Mucosa of descending colon (tissue), 3 donors: ENCODE measurements around the gene ETFB. TPM values are rescaled to one million over a fixed set of nuclear protein-coding genes. Genes with fewer than 3 reads are reported as not detected.
"Not testable (repeated sequence)": the region's sequence is repeated elsewhere in the genome, so short reads cannot be mapped to it uniquely, and the experiment has no call there.

Experiments used
- ATAC-seq: fragments of 200-7000 bp; cut with Tn5 transposase; one replicate; pipeline ENCODE4 v1.9.1; 2020; ENCODE audit warnings: mild to moderate bottlenecking, moderate library complexity
- DNase-seq, 3 donors: peaks; one replicate each; pipeline ENCODE4 v3.0.0-alpha.2; 2020
- H3K36me3 ChIP-seq: fragments of 200-600 bp; one replicate; pipeline ENCODE4 v1.8.0; 2021; ENCODE audit warnings: low read depth, mild to moderate bottlenecking
- H3K4me1 ChIP-seq: fragments of 200-600 bp; one replicate; pipeline ENCODE4 v1.8.0; 2021; ENCODE audit warnings: low read depth, mild to moderate bottlenecking
- H3K4me3 ChIP-seq: fragments of 200-600 bp; one replicate; pipeline ENCODE4 v1.8.0; 2021; ENCODE audit warnings: mild to moderate bottlenecking
- H3K9me3 ChIP-seq: fragments of 200-600 bp; one replicate; pipeline ENCODE4 v1.8.0; 2021; ENCODE audit warnings: mild to moderate bottlenecking
- intact Hi-C, 2 donors: fragments of 100-400 bp; cut with DNase I in 1 of 2; cut with micrococcal nuclease in 1 of 2; formaldehyde crosslinking; loops; one replicate each; pipeline versions ENCODE4 v1.11.0 to v1.11.1; 2022; cut with DNase I, micrococcal nuclease
- long read RNA-seq, 2 donors: library from polyadenylated mRNA; unstranded; transcript quantifications; one replicate each; pipeline ENCODE4 v2.0.0, GENCODE V29; 2019 to 2021
- total RNA-seq, 3 donors: library from RNA; stranded (reverse); fragmentation: NEBNext Ultra II Directional in 2 of 3; extraction: Animal tissue kit (Norgen Biotek cat#: 25700) in 2 of 3; gene quantifications; one replicate each; pipeline versions ENCODE4 v1.2.1 to v1.2.4, GENCODE V29; 2021 to 2023
- TF ChIP-seq, protein P1 (sequence below): fragments of 200-600 bp; IDR thresholded peaks from one replicate; pipeline ENCODE4 v1.8.0; 2022; ENCODE audit warnings: antibody characterized with exemption, mild to moderate bottlenecking
- donor health status: DM: no; HTN: no; CAD: no; lungs with moderate emphysema.
- donor health status: DM: no; HTN: no; CAD: no.
- donor health status: DM: no; HTN: yes; CAD: no.

The ETFB gene
- 100 to 1,000 TPM; 113 to 154 (median 130) TPM for total RNA-seq
- long read RNA-seq, donor 1, transcript ETFB-201 (6 exons, 900 nt) = major isoform, 131 of 140 reads
- long read RNA-seq, donor 1, partial matches to known transcripts = 5 of 140 reads
- long read RNA-seq, donor 1, other reads (novel, unspliced or antisense) = 3 of 140 reads
- long read RNA-seq, donor 2, transcript ETFB-201 (6 exons, 900 nt) = major isoform, 149 of 154 reads
- long read RNA-seq, donor 2, partial matches to known transcripts = 0 of 154 reads
- long read RNA-seq, donor 2, other reads (novel, unspliced or antisense) = 5 of 154 reads

DNA sequence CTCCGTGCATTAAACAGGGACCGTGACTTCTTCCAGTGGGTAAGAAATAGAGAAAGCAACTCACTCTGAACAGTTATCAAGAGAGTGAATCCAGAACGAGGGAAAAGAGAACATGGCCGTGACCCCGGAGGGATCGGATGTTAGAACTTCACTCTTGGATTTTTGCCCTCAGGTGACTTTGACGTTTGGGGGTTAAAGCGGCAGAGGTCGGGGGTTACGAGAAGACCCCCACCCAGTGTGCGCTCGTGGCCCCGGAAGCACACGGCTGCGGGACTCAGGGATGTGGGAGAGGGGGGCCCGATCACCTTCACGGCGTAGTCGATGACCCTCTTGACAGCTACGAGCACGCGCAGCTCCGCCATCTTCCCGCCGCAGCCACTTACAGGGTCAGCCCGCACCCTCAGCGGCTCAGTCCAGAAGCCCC is at the start of gene ETFB:
Gene ETFB (minus strand): TSS at position 424 of the 424 bp plus-strand sequence. CDS start 62 bp downstream, at position 362.
- DNase-seq (no peak), ATAC-seq (no peak)
- Histone ChIP-seq H3K9me3 (no peaks in the 10 kb centered on the region), H3K36me3 (no peaks in the 10 kb centered on the region), H3K4me1 (peaks cover 30% of the 10 kb centered on the region), H3K4me3 (peak within 1 kb of the TSS; percentile 45)
- TF ChIP-seq, protein P1, sequence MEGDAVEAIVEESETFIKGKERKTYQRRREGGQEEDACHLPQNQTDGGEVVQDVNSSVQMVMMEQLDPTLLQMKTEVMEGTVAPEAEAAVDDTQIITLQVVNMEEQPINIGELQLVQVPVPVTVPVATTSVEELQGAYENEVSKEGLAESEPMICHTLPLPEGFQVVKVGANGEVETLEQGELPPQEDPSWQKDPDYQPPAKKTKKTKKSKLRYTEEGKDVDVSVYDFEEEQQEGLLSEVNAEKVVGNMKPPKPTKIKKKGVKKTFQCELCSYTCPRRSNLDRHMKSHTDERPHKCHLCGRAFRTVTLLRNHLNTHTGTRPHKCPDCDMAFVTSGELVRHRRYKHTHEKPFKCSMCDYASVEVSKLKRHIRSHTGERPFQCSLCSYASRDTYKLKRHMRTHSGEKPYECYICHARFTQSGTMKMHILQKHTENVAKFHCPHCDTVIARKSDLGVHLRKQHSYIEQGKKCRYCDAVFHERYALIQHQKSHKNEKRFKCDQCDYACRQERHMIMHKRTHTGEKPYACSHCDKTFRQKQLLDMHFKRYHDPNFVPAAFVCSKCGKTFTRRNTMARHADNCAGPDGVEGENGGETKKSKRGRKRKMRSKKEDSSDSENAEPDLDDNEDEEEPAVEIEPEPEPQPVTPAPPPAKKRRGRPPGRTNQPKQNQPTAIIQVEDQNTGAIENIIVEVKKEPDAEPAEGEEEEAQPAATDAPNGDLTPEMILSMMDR = no peak
- intact Hi-C loops = no loop called here

DNA sequence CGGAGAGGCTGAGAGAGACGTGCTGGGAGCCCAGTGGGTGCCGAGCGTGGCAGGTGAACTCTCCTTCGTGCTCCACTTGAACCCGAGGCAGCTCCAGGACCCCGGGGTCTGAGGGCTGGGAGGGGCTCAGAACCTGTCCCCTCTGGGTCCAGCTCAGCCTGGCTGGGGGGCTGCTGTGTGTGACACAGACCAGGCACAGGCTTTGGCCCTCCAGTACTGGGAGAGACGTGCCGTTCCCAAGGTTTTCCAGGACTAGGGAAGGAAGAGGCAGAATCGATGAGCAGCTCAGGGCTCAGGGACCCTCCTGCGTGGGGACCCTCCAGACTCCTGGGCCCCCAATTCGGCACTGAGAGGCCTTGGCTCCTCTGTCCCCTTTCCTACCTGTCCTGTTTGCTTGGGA is 49.0 kb upstream of the ETFB start:
- TF ChIP-seq, protein P1 = no peak
- ATAC-seq (no peak), DNase-seq (no peak)
- Histone ChIP-seq H3K9me3 (no peaks in the 10 kb centered on the region), H3K36me3 (no peaks in the 10 kb centered on the region), H3K4me1 (no peaks in the 10 kb centered on the region), H3K4me3 (no peak overlapping the region)
- intact Hi-C loops = no loop called here

DNA sequence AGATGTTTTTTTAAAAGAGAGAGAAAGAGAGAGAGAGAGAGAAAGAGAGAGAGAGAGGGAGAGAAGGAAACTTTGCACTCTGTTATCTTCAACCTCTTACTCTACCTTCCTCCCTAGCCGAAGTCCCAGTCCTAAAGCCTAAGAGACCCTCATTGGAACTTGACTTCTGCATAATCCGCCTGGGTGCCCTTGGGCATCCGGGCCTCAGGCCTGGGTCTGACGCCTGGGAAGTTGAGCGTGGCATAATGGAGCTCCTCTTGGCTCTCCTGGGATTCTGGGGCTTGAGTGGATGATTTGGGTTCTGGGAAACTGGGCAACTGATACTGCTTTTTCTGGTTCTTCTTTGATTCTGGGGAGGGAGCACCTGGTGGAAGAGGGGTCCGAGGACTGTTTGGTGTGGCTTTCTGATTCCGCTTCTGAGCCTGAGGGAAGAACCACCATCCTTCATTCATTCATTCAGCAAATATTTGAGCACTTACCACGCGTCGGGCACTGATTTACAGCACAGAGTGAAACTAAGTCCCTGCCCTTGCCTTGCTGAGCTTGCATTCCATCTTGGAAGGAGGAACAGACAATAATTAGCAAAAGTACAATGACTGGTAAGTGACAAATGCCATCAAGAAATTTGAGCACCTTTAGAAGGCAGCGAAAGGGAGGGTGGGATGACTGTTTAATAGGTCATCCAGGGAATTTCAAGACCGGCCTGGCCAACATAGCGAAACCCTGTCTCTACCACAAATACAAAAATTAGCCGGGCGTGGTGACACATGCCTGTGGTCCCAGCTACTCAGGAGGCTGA is 45.0 kb upstream of the ETFB start:
- no peak for ATAC-seq
- TF ChIP-seq, protein P1 = no peak
- intact Hi-C loops = no loop called here

DNA sequence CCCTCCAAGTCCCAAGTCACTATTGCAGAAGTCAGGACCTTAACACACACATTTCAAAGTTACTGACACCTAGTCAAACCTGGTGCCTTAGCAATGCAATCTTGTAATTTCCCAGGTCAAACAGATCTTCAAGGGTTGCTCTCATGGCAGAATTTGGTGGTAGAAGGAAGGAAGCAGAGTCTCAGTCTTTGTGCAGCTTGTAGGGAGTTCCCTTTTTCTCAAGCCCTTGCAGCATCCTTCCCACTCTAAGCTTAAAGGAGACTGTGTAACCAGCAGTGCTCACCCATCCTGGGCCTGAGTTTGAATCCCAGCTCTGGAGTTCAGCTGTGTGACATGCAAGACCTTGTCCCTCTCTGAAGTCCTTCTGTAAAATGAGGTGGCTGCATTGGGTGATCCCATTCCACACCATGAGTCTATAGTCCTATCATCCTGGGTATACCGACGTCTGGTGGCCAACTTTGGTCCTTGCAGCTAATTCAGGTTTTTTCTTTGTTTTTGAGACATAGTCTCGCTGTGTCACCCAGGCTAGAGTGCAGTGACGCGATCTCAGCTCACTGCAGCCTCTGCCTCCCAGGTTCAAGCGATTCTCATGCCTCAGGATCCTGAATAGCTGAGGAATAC is 41.4 kb upstream of the ETFB start:
- intact Hi-C loops = no loop called here
- Histone ChIP-seq H3K36me3 (no peaks in the 10 kb centered on the region), H3K9me3 (peaks cover 7% of the 10 kb centered on the region), H3K4me1 (no peaks in the 10 kb centered on the region), H3K4me3 (no peak overlapping the region)
- ATAC-seq (peak; percentile 71), DNase-seq (peak in 1 of 3 donors; percentile 54)
- TF ChIP-seq, protein P1 = peak; percentile 19

More for the DNA sequence above, 45.0 kb upstream of the ETFB start:
- Histone ChIP-seq H3K36me3 (no peaks in the 10 kb centered on the region), H3K9me3 (no peaks in the 10 kb centered on the region), H3K4me1 (no peaks in the 10 kb centered on the region), H3K4me3 (no peak overlapping the region)
- DNase-seq = no peak

DNA sequence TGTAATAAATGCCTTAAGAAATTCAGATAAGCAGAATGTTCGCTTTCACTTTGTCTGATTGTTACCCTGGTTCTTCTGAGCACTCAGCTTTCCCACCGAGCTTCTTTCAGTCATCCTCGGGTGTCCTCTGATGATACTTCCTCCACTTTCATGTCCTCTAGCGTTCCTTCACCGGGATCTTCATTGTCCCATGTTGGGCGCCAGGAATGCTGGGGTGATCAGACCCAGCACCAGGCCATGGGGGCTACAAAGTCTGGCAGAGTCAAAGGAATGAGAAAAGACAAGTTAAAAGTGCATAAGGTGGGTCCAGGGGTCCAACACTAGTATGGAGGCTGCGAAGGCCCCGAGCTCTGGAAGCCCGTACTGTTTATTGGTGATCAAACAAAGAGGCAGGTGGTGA is 35.9 kb upstream of the ETFB start:
- TF ChIP-seq, protein P1 = no peak
- Histone ChIP-seq H3K4me1 (no peaks in the 10 kb centered on the region), H3K36me3 (no peaks in the 10 kb centered on the region), H3K9me3 (peaks cover 19% of the 10 kb centered on the region), H3K4me3 (no peak overlapping the region)
- no peak for ATAC-seq
- DNase-seq = no peak
- intact Hi-C loops = no loop called here

DNA sequence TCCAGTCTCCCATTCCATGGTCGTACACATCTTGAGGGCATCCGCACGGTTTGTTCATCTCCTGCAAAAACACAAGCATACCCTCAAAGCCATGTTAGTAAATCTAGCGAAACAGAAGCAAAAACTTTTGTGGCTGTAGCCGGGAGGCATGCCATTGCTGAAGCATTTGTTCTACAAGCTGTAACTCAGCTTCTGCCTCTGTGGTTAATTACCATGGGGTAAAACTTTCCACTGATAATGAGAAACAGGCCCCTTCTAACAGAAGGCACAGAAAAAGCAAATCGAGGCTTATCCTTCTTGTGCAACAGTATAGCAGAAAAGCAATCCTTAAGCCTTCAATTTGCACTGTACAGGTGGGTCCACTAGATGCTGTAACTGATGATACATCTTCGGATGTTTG is 33.7 kb upstream of the ETFB start:
- peaks cover 19% of the 10 kb centered on the region for H3K9me3 ChIP-seq
- H3K36me3 ChIP-seq, H3K4me3 ChIP-seq, intact Hi-C loops, H3K4me1 ChIP-seq, DNase-seq, ATAC-seq: not testable (repeated sequence)
